ENCODE data around the gene FRS2. TPM values are rescaled to one million over a fixed set of nuclear protein-coding genes. Genes with fewer than 3 reads are reported as not detected.

The FRS2 gene
- total and polyA plus RNA-seq, 4 donors: 5.0 to 44.5 (median 24.2) TPM

DNA sequence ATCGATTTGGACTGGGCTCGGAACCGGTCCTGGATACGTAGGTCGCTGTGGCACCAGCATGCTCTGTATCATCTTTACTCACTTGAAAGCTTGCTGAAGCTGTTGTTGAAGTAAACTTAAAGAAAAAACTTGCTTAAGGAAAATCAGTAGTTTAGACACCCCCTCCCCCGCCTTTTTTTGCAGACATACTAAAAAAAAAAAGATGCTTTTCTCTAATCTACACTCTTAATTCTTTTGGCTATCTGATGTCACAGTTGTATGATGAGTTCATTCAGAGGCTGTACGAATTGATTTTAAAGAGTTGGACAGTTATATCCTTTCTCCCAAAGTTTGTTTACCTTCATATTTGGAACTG lies 865 bp downstream of the FRS2 start:
- Histone ChIP-seq H3K36me3 (ENCODE audit: control insufficient read depth in 1 of 2, insufficient read depth in 2 of 2, low read length in 1 of 2) (no peaks in the 10 kb centered on the region), H3K27me3 (ENCODE audit: control insufficient read depth in 1 of 2, insufficient read depth in 2 of 2, low read length in 1 of 2) (no peaks in the 10 kb centered on the region), H3K4me3 (ENCODE audit: low read length in 2 of 2) (peak overlapping the region; percentile 94 to 97), H3K9me3 (ENCODE audit: control insufficient read depth, low read length) (no peaks in the 10 kb centered on the region), H3K4me1 (ENCODE audit: control insufficient read depth in 1 of 2, insufficient read depth in 2 of 2, low read length in 2 of 2) (peaks cover 4 to 18% of the 10 kb centered on the region in 2 donors), H3K27ac (ENCODE audit: low read depth in 1 of 2, low read length in 2 of 2) (peak overlapping the region in 1 of 2 donors; percentile 99)
- ATAC-seq (ENCODE audit: low FRiP score) (no peak), DNase-seq (no peak)
- WGBS, 2 donors: 0 to 1% methylated on average over 7 of the region's 7 CpGs
- intact Hi-C loops (cut with DNase I): loop anchor here in 1 of 2 donors (5.0 to 10.0 kb wide), 3 partner anchors 64 to 101 kb away; no protein-coding TSS in a partner anchor

DNA sequence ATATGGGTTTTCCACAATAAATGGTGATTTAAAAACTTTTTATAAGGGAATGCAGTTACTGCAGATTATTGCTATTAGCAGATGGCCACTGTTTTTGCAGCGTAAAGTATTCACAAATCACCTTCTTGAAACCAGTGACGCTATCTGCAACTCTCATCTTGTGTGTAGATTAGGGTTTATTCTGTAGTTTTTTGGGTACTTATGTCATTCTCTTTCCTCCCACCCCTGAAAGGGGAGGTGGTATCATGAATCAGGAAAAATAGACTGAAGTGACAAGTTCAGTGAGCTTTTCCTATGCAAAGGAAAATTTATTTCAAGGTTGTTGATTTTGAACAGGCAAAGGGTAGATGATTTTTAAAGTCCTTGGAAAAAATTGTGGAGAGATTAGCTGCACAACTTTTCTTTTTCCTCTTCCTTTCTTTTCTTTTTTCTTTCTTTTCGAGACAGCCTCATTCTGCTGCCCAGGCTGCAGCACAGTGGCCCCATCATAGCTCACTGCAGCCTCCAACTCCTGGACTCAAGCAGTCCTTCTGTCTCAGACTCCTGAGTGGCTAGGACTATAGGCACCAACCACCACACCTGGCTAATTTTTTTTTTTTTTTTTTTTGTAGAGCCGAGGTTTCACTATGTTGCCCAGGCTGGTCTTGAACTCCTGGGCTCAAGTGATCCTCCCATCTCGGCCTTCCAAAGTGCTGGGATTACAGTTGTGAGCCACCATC lies 1.6 kb downstream of the FRS2 start:
- intact Hi-C loops (cut with DNase I): loop anchor here in 1 of 2 donors (5.0 to 10.0 kb wide), 3 partner anchors 63 to 100 kb away; no protein-coding TSS in a partner anchor
- Histone ChIP-seq H3K27ac (ENCODE audit: low read depth in 1 of 2, low read length in 2 of 2) (no peak overlapping the region), H3K9me3 (ENCODE audit: control insufficient read depth, low read length) (no peaks in the 10 kb centered on the region), H3K27me3 (ENCODE audit: control insufficient read depth in 1 of 2, insufficient read depth in 2 of 2, low read length in 1 of 2) (no peaks in the 10 kb centered on the region), H3K4me1 (ENCODE audit: control insufficient read depth in 1 of 2, insufficient read depth in 2 of 2, low read length in 2 of 2) (peaks cover 4 to 19% of the 10 kb centered on the region in 2 donors), H3K36me3 (ENCODE audit: control insufficient read depth in 1 of 2, insufficient read depth in 2 of 2, low read length in 1 of 2) (no peaks in the 10 kb centered on the region), H3K4me3 (ENCODE audit: low read length in 2 of 2) (peak overlapping the region in 1 of 2 donors; percentile 97)
- 47 to 48% methylated on average over 4 to 5 of the region's 5 CpGs for WGBS, 2 donors
- no peak for ATAC-seq (ENCODE audit: low FRiP score)
- DNase-seq: no peak

DNA sequence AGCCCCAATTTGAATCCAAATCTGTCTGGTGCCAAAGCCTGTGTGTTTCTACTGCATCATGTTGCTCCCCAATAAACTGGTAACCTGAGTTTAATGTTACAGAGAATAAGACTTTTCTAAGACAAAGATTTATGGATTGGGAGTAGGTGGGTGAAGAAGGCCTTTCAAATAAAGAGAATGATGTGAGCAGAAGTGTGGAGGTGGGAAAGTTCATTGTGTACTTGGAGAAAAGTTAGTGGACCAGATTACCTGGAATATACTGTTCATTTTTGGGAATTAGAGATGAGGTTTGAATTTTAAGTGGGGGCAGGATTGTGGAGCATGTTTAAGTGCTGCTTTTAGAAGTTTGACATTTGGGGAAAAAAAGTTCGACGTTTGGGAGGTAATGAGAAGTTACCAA lies 3.1 kb downstream of the FRS2 start:
- ATAC-seq (ENCODE audit: low FRiP score) (no peak), DNase-seq (no peak)
- no peaks in the 10 kb centered on the region for H3K36me3 ChIP-seq (ENCODE audit: control insufficient read depth in 1 of 2, insufficient read depth in 2 of 2, low read length in 1 of 2)
- H3K4me3 ChIP-seq (ENCODE audit: low read length in 2 of 2): no peak overlapping the region
- H3K27ac ChIP-seq (ENCODE audit: low read depth in 1 of 2, low read length in 2 of 2): peak overlapping the region in 1 of 2 donors; percentile 15
- H3K4me1 ChIP-seq (ENCODE audit: control insufficient read depth in 1 of 2, insufficient read depth in 2 of 2, low read length in 2 of 2): peaks cover 3 to 19% of the 10 kb centered on the region in 2 donors
- H3K9me3 ChIP-seq (ENCODE audit: control insufficient read depth, low read length): no peaks in the 10 kb centered on the region
- H3K27me3 ChIP-seq (ENCODE audit: control insufficient read depth in 1 of 2, insufficient read depth in 2 of 2, low read length in 1 of 2): no peaks in the 10 kb centered on the region
- 20 to 28% methylated on average over 2 of the region's 2 CpGs for WGBS, 2 donors
- intact Hi-C loops (cut with DNase I): loop anchor here in 1 of 2 donors (5.0 to 10.0 kb wide), 3 partner anchors 62 to 99 kb away; no protein-coding TSS in a partner anchor

DNA sequence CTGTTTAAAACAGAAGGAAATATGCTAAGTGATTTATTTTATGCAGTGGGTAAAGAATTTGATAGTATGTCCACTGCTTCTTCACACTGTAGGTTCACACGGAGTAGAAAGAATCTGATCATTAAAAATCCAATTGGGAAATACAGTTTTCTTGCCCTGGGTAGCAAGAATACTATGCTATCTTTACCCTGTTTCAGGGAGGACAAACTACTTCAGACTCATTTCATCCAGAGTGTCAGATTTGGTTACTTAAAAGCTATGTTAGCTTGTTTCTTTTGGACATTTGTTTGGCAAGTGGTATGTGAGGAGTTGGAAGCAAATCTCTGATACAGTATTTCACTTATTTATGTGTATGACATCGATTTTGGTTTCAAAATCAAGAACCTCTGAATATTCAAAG lies 4.3 kb downstream of the FRS2 start:
- WGBS, 2 donors: 1 to 7% methylated on average over 2 of the region's 2 CpGs
- no peak for DNase-seq
- intact Hi-C loops (cut with DNase I): loop anchor here in 1 of 2 donors (5.0 to 10.0 kb wide), 3 partner anchors 60 to 98 kb away; no protein-coding TSS in a partner anchor

DNA sequence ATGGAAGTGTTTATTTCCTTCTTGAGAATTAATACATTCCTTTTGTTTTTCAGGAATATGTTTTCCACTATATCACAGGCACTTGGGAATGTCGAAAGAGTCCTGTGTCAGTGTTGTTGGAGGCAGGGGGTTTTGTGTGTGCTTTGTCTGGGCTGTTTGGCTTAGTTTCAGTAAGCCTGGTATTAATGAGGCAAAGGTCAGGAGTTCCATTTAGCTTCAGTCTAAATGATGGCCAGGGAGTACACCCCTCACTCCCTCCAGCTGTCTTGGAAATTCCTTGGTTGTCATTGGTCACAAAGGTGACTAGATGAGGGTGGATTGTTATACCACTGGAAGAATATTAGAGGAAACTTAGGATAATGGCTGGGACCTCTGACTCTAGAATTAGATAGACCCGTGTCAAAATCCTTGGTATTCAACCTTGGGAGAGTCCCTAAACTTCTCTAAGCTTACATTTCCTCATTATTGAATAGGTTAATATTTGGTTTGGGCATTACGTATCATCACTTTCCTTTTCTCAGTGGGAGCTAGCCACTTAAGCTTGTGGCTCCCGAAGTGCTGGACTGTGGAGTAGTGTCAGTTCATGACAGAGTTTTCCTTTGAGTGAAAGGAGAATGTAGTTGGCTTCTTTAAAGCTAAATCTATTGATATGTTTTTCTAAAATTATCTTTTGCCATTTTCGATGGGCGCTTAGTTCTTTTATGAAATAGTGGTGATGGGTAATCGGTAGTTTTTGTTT lies 5.2 kb downstream of the FRS2 start:
- DNase-seq (no peak), ATAC-seq (ENCODE audit: low FRiP score) (peak; percentile 27)
- Histone ChIP-seq H3K36me3 (ENCODE audit: control insufficient read depth in 1 of 2, insufficient read depth in 2 of 2, low read length in 1 of 2) (no peaks in the 10 kb centered on the region), H3K4me3 (ENCODE audit: low read length in 2 of 2) (peak overlapping the region in 1 of 2 donors; percentile 6), H3K27me3 (ENCODE audit: control insufficient read depth in 1 of 2, insufficient read depth in 2 of 2, low read length in 1 of 2) (no peaks in the 10 kb centered on the region), H3K4me1 (ENCODE audit: control insufficient read depth in 1 of 2, insufficient read depth in 2 of 2, low read length in 2 of 2) (peaks cover 3 to 19% of the 10 kb centered on the region in 2 donors), H3K27ac (ENCODE audit: low read depth in 1 of 2, low read length in 2 of 2) (peak overlapping the region; percentile 71 to 82), H3K9me3 (ENCODE audit: control insufficient read depth, low read length) (no peaks in the 10 kb centered on the region)
- WGBS, 2 donors: 22 to 23% methylated on average over 7 of the region's 7 CpGs
- intact Hi-C loops (cut with DNase I): loop anchor here (5.0 to 10.0 kb wide), 2 partner anchors 57 to 59 kb away; no protein-coding TSS in a partner anchor

More for the DNA sequence above, 4.3 kb downstream of the FRS2 start:
- H3K4me1 ChIP-seq (ENCODE audit: control insufficient read depth in 1 of 2, insufficient read depth in 2 of 2, low read length in 2 of 2): peaks cover 3 to 19% of the 10 kb centered on the region in 2 donors
- peak overlapping the region in 1 of 2 donors; percentile 26 for H3K4me3 ChIP-seq (ENCODE audit: low read length in 2 of 2)
- no peaks in the 10 kb centered on the region for H3K9me3 ChIP-seq (ENCODE audit: control insufficient read depth, low read length)
- H3K27ac ChIP-seq (ENCODE audit: low read depth in 1 of 2, low read length in 2 of 2): peak overlapping the region in 1 of 2 donors; percentile 12
- no peaks in the 10 kb centered on the region for H3K27me3 ChIP-seq (ENCODE audit: control insufficient read depth in 1 of 2, insufficient read depth in 2 of 2, low read length in 1 of 2)
- ATAC-seq (ENCODE audit: low FRiP score): no peak
- no peaks in the 10 kb centered on the region for H3K36me3 ChIP-seq (ENCODE audit: control insufficient read depth in 1 of 2, insufficient read depth in 2 of 2, low read length in 1 of 2)

DNA sequence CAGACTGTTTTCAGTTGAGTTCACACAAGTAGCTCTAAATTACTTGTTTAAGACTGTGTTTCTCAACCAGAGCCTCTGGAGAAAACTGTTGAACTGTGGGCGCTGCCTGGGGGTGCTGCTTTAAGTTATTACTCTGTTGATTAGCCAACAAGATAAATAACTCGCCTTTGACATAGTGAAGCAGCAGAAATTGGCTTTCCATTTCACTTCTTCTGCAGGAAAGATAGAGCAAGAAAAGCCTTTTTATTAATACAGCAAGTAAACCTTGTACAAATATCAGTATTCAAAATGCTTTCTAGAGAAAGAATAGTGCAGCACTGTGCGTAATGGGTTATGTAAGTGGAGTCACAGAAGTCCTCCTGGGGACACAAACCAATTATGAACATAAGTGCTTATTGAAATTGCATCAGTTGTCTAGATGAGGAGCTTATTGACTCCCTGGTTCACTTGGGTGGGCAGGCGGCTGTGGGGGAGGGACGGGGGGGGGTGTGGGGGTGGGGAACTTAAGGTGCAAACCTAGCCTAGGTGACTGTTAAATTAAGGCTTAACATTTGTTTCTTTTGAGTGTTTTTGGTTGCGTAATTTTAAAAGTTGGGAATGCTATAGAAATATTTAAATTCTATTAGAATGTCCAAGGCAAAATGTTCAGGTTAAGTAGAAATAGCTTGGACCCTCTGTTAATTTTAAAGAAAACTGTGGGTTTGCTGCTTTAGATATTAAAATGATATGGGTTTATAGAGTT lies 6.3 kb downstream of the FRS2 start:
- WGBS, 2 donors: 43 to 47% methylated on average over 6 of the region's 6 CpGs
- peaks cover 6 to 18% of the 10 kb centered on the region in 2 donors for H3K4me1 ChIP-seq (ENCODE audit: control insufficient read depth in 1 of 2, insufficient read depth in 2 of 2, low read length in 2 of 2)
- H3K4me3 ChIP-seq (ENCODE audit: low read length in 2 of 2): no peak overlapping the region
- intact Hi-C loops (cut with DNase I): loop anchor here (5.0 to 10.0 kb wide), 2 partner anchors 56 to 58 kb away; no protein-coding TSS in a partner anchor
- H3K9me3 ChIP-seq (ENCODE audit: control insufficient read depth, low read length): no peaks in the 10 kb centered on the region
- H3K27ac ChIP-seq (ENCODE audit: low read depth in 1 of 2, low read length in 2 of 2): peak overlapping the region in 1 of 2 donors; percentile 93
- no peaks in the 10 kb centered on the region for H3K36me3 ChIP-seq (ENCODE audit: control insufficient read depth in 1 of 2, insufficient read depth in 2 of 2, low read length in 1 of 2)
- peak; percentile 53 for ATAC-seq (ENCODE audit: low FRiP score)
- H3K27me3 ChIP-seq (ENCODE audit: control insufficient read depth in 1 of 2, insufficient read depth in 2 of 2, low read length in 1 of 2): no peaks in the 10 kb centered on the region
- DNase-seq: no peak

DNA sequence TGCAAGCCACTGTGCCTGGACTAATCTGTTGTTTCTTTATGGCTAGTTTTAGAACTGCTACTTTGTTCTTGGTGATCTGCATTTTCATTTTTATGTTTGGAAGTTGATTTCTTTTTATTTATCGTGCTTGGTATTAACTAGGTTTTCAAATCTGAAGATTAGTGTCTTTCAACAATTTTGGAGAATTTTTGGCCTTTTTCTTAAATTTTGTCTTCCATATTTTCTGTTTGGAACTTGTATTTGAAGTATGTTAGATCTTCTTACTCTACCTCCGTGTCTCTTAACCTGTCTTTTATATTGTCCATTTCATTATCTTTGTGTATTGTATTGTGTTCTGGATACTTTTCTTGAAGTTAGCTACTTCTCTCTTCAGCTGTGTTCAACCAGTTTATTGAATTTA lies 9.5 kb downstream of the FRS2 start:
- H3K4me3 ChIP-seq (ENCODE audit: low read length in 2 of 2): no peak overlapping the region
- no peak overlapping the region for H3K27ac ChIP-seq (ENCODE audit: low read depth in 1 of 2, low read length in 2 of 2)
- intact Hi-C loops (cut with DNase I): loop anchor here (5.0 to 10.0 kb wide), 2 partner anchors 53 to 55 kb away; no protein-coding TSS in a partner anchor
- H3K27me3 ChIP-seq (ENCODE audit: control insufficient read depth in 1 of 2, insufficient read depth in 2 of 2, low read length in 1 of 2): no peaks in the 10 kb centered on the region
- DNase-seq (no peak), ATAC-seq (ENCODE audit: low FRiP score) (no peak)
- no peaks in the 10 kb centered on the region for H3K9me3 ChIP-seq (ENCODE audit: control insufficient read depth, low read length)
- WGBS, 2 donors: 95 to 99% methylated on average over 2 of the region's 2 CpGs
- H3K36me3 ChIP-seq (ENCODE audit: control insufficient read depth in 1 of 2, insufficient read depth in 2 of 2, low read length in 1 of 2): no peaks in the 10 kb centered on the region
- H3K4me1 ChIP-seq (ENCODE audit: control insufficient read depth in 1 of 2, insufficient read depth in 2 of 2, low read length in 2 of 2): peaks cover 4 to 7% of the 10 kb centered on the region in 2 donors

DNA sequence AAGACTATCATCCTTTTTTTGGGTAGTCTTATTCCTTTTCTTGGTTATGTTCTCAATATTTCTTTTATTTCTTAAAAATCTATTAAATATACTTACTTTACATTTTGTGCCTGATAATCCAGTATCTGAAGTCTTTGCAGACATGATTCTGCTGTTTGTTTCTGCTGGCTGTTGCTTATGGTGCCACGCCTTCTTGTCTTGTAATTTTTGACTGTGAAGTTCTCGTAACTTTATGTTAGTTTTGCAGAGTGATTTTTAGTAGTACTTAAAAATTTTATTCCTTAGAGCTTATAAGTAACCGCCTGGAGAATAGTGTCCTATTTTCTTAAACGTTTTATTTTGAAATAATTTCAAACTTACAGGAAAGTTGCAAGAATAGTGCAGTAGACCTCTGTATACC lies 10.5 kb downstream of the FRS2 start:
- WGBS, 2 donors: 83 to 90% methylated on average over 4 of the region's 4 CpGs

More for the DNA sequence above, 10.5 kb downstream of the FRS2 start:
- no peaks in the 10 kb centered on the region for H3K27me3 ChIP-seq (ENCODE audit: control insufficient read depth in 1 of 2, insufficient read depth in 2 of 2, low read length in 1 of 2)
- H3K4me1 ChIP-seq (ENCODE audit: control insufficient read depth in 1 of 2, insufficient read depth in 2 of 2, low read length in 2 of 2): peaks cover 3 to 6% of the 10 kb centered on the region in 2 donors
- no peak overlapping the region for H3K4me3 ChIP-seq (ENCODE audit: low read length in 2 of 2)
- no peaks in the 10 kb centered on the region for H3K36me3 ChIP-seq (ENCODE audit: control insufficient read depth in 1 of 2, insufficient read depth in 2 of 2, low read length in 1 of 2)
- ATAC-seq (ENCODE audit: low FRiP score): no peak
- intact Hi-C loops (cut with DNase I): no loop called here
- H3K9me3 ChIP-seq (ENCODE audit: control insufficient read depth, low read length): no peaks in the 10 kb centered on the region
- H3K27ac ChIP-seq (ENCODE audit: low read depth in 1 of 2, low read length in 2 of 2): no peak overlapping the region
- no peak for DNase-seq

Data from aorta (tissue), 5 donors.